Measurements from ENCODE around the gene EXOC4.

The EXOC4 gene

GRCh38 chr7:133937786-133938185 lies 684.9 kb downstream of the EXOC4 start:
- no peak overlapping the region for H3K4me3 ChIP-seq (ENCODE audit: low read depth in 1 of 2, low read length in 2 of 2)
- H3K36me3 ChIP-seq (ENCODE audit: insufficient read depth, low read length), result no peaks in the 10 kb centered on the region
- no peaks in the 10 kb centered on the region for H3K27me3 ChIP-seq (ENCODE audit: control insufficient read depth in 1 of 2, insufficient read depth in 2 of 2, low read length in 2 of 2)
- no peak overlapping the region for H3K27ac ChIP-seq (ENCODE audit: low read depth, low read length)
- no peak overlapping the region for H3K9ac ChIP-seq (ENCODE audit: low read length)
- H3K4me1 ChIP-seq (ENCODE audit: insufficient read depth, low read length), result no peaks in the 10 kb centered on the region
- no peaks in the 10 kb centered on the region for H3K9me3 ChIP-seq (ENCODE audit: low read length)

- Histone ChIP-seq H3K4me3 (ENCODE audit: low read depth in 1 of 2, low read length in 2 of 2) (no peak overlapping the region), H3K9me3 (ENCODE audit: low read length) (no peaks in the 10 kb centered on the region), H3K36me3 (ENCODE audit: insufficient read depth, low read length) (no peaks in the 10 kb centered on the region), H3K27me3 (ENCODE audit: control insufficient read depth in 1 of 2, insufficient read depth in 2 of 2, low read length in 2 of 2) (no peaks in the 10 kb centered on the region), H3K27ac (ENCODE audit: low read depth, low read length) (no peak overlapping the region), H3K9ac (ENCODE audit: low read length) (no peak overlapping the region), H3K4me1 (ENCODE audit: insufficient read depth, low read length) (no peaks in the 10 kb centered on the region)
Observed at GRCh38 chr7:133940368-133940767, 687.5 kb downstream of the EXOC4 start.

- Histone ChIP-seq H3K4me3 (ENCODE audit: low read depth in 1 of 2, low read length in 2 of 2) (no peak overlapping the region), H3K27ac (ENCODE audit: low read depth, low read length) (no peak overlapping the region), H3K4me1 (ENCODE audit: insufficient read depth, low read length) (no peaks in the 10 kb centered on the region), H3K36me3 (ENCODE audit: insufficient read depth, low read length) (no peaks in the 10 kb centered on the region), H3K9me3 (ENCODE audit: low read length) (no peaks in the 10 kb centered on the region), H3K9ac (ENCODE audit: low read length) (no peak overlapping the region), H3K27me3 (ENCODE audit: control insufficient read depth in 1 of 2, insufficient read depth in 2 of 2, low read length in 2 of 2) (no peaks in the 10 kb centered on the region)
Observed at GRCh38 chr7:133941496-133941895, 688.6 kb downstream of the EXOC4 start.

GRCh38 chr7:133945497-133945896 lies 692.6 kb downstream of the EXOC4 start:
- Histone ChIP-seq H3K9ac (ENCODE audit: low read length) (no peak overlapping the region), H3K36me3 (ENCODE audit: insufficient read depth, low read length) (no peaks in the 10 kb centered on the region), H3K4me1 (ENCODE audit: insufficient read depth, low read length) (no peaks in the 10 kb centered on the region), H3K9me3 (ENCODE audit: low read length) (no peaks in the 10 kb centered on the region), H3K27me3 (ENCODE audit: control insufficient read depth in 1 of 2, insufficient read depth in 2 of 2, low read length in 2 of 2) (no peaks in the 10 kb centered on the region), H3K27ac (ENCODE audit: low read depth, low read length) (no peak overlapping the region), H3K4me3 (ENCODE audit: low read depth in 1 of 2, low read length in 2 of 2) (no peak overlapping the region)

- Histone ChIP-seq H3K9me3 (ENCODE audit: low read length) (no peaks in the 10 kb centered on the region), H3K4me1 (ENCODE audit: insufficient read depth, low read length) (no peaks in the 10 kb centered on the region), H3K4me3 (ENCODE audit: low read depth in 1 of 2, low read length in 2 of 2) (no peak overlapping the region), H3K9ac (ENCODE audit: low read length) (no peak overlapping the region), H3K27ac (ENCODE audit: low read depth, low read length) (no peak overlapping the region), H3K27me3 (ENCODE audit: control insufficient read depth in 1 of 2, insufficient read depth in 2 of 2, low read length in 2 of 2) (no peaks in the 10 kb centered on the region), H3K36me3 (ENCODE audit: insufficient read depth, low read length) (no peaks in the 10 kb centered on the region)
Observed at GRCh38 chr7:133947458-133948254, 694.8 kb downstream of the EXOC4 start.

- Histone ChIP-seq H3K27me3 (ENCODE audit: control insufficient read depth in 1 of 2, insufficient read depth in 2 of 2, low read length in 2 of 2) (no peaks in the 10 kb centered on the region), H3K4me3 (ENCODE audit: low read depth in 1 of 2, low read length in 2 of 2) (no peak overlapping the region), H3K4me1 (ENCODE audit: insufficient read depth, low read length) (no peaks in the 10 kb centered on the region), H3K9me3 (ENCODE audit: low read length) (no peaks in the 10 kb centered on the region), H3K36me3 (ENCODE audit: insufficient read depth, low read length) (no peaks in the 10 kb centered on the region), H3K27ac (ENCODE audit: low read depth, low read length) (no peak overlapping the region), H3K9ac (ENCODE audit: low read length) (no peak overlapping the region)
Observed at GRCh38 chr7:133948588-133948987, 695.7 kb downstream of the EXOC4 start.

- no peaks in the 10 kb centered on the region for H3K4me1 ChIP-seq (ENCODE audit: insufficient read depth, low read length)
- no peaks in the 10 kb centered on the region for H3K27me3 ChIP-seq (ENCODE audit: control insufficient read depth in 1 of 2, insufficient read depth in 2 of 2, low read length in 2 of 2)
- H3K36me3 ChIP-seq (ENCODE audit: insufficient read depth, low read length), result no peaks in the 10 kb centered on the region
- no peak overlapping the region for H3K9ac ChIP-seq (ENCODE audit: low read length)
- no peaks in the 10 kb centered on the region for H3K9me3 ChIP-seq (ENCODE audit: low read length)
- no peak overlapping the region for H3K4me3 ChIP-seq (ENCODE audit: low read depth in 1 of 2, low read length in 2 of 2)
- no peak overlapping the region for H3K27ac ChIP-seq (ENCODE audit: low read depth, low read length)
Observed at GRCh38 chr7:133950855-133951254, 698.0 kb downstream of the EXOC4 start.

GRCh38 chr7:133955208-133955607 lies 702.3 kb downstream of the EXOC4 start:
- no peaks in the 10 kb centered on the region for H3K36me3 ChIP-seq (ENCODE audit: insufficient read depth, low read length)
- no peaks in the 10 kb centered on the region for H3K9me3 ChIP-seq (ENCODE audit: low read length)
- no peak overlapping the region for H3K27ac ChIP-seq (ENCODE audit: low read depth, low read length)
- H3K4me1 ChIP-seq (ENCODE audit: insufficient read depth, low read length), result no peaks in the 10 kb centered on the region
- no peaks in the 10 kb centered on the region for H3K27me3 ChIP-seq (ENCODE audit: control insufficient read depth in 1 of 2, insufficient read depth in 2 of 2, low read length in 2 of 2)
- no peak overlapping the region for H3K9ac ChIP-seq (ENCODE audit: low read length)
- H3K4me3 ChIP-seq (ENCODE audit: low read depth in 1 of 2, low read length in 2 of 2), result no peak overlapping the region

- Histone ChIP-seq H3K36me3 (ENCODE audit: insufficient read depth, low read length) (no peaks in the 10 kb centered on the region), H3K9me3 (ENCODE audit: low read length) (no peaks in the 10 kb centered on the region), H3K9ac (ENCODE audit: low read length) (no peak overlapping the region), H3K4me3 (ENCODE audit: low read depth in 1 of 2, low read length in 2 of 2) (no peak overlapping the region), H3K27me3 (ENCODE audit: control insufficient read depth in 1 of 2, insufficient read depth in 2 of 2, low read length in 2 of 2) (no peaks in the 10 kb centered on the region), H3K27ac (ENCODE audit: low read depth, low read length) (no peak overlapping the region), H3K4me1 (ENCODE audit: insufficient read depth, low read length) (no peaks in the 10 kb centered on the region)
Observed at GRCh38 chr7:133957845-133958244, 705.0 kb downstream of the EXOC4 start.

GRCh38 chr7:133958822-133959221 lies 705.9 kb downstream of the EXOC4 start:
- no peaks in the 10 kb centered on the region for H3K4me1 ChIP-seq (ENCODE audit: insufficient read depth, low read length)
- no peaks in the 10 kb centered on the region for H3K27me3 ChIP-seq (ENCODE audit: control insufficient read depth in 1 of 2, insufficient read depth in 2 of 2, low read length in 2 of 2)
- no peak overlapping the region for H3K9ac ChIP-seq (ENCODE audit: low read length)
- H3K4me3 ChIP-seq (ENCODE audit: low read depth in 1 of 2, low read length in 2 of 2), result no peak overlapping the region
- H3K9me3 ChIP-seq (ENCODE audit: low read length), result no peaks in the 10 kb centered on the region
- H3K36me3 ChIP-seq (ENCODE audit: insufficient read depth, low read length), result no peaks in the 10 kb centered on the region
- H3K27ac ChIP-seq (ENCODE audit: low read depth, low read length), result no peak overlapping the region

GRCh38 chr7:133959505-133959904 lies 706.6 kb downstream of the EXOC4 start:
- Histone ChIP-seq H3K27me3 (ENCODE audit: control insufficient read depth in 1 of 2, insufficient read depth in 2 of 2, low read length in 2 of 2) (no peaks in the 10 kb centered on the region), H3K4me3 (ENCODE audit: low read depth in 1 of 2, low read length in 2 of 2) (no peak overlapping the region), H3K9ac (ENCODE audit: low read length) (no peak overlapping the region), H3K27ac (ENCODE audit: low read depth, low read length) (no peak overlapping the region), H3K9me3 (ENCODE audit: low read length) (no peaks in the 10 kb centered on the region), H3K36me3 (ENCODE audit: insufficient read depth, low read length) (no peaks in the 10 kb centered on the region), H3K4me1 (ENCODE audit: insufficient read depth, low read length) (no peaks in the 10 kb centered on the region)

- Histone ChIP-seq H3K36me3 (ENCODE audit: insufficient read depth, low read length) (no peaks in the 10 kb centered on the region), H3K27ac (ENCODE audit: low read depth, low read length) (no peak overlapping the region), H3K4me3 (ENCODE audit: low read depth in 1 of 2, low read length in 2 of 2) (no peak overlapping the region), H3K9me3 (ENCODE audit: low read length) (no peaks in the 10 kb centered on the region), H3K9ac (ENCODE audit: low read length) (no peak overlapping the region), H3K4me1 (ENCODE audit: insufficient read depth, low read length) (no peaks in the 10 kb centered on the region), H3K27me3 (ENCODE audit: control insufficient read depth in 1 of 2, insufficient read depth in 2 of 2, low read length in 2 of 2) (no peaks in the 10 kb centered on the region)
Observed at GRCh38 chr7:133961724-133962123, 708.8 kb downstream of the EXOC4 start.

Data from muscle layer of colon (tissue), 2 donors.